ENCODE measurements around the gene DPY19L1. TPM values are rescaled to one million over a fixed set of nuclear protein-coding genes. Genes with fewer than 3 reads are reported as not detected.

DPY19L1 gene
- total RNA-seq, 1 experiment from 2014 or later = 32.8 TPM

GRCh38 chr7:35021445-35021844 lies 15.8 kb downstream of the DPY19L1 start:
- Histone ChIP-seq H3K4me2 (no peak overlapping the region), H3K4me3 (no peak overlapping the region), H3K4me1 (replicated peaks; ENCODE audit: insufficient read depth) (peaks cover 21% of the 10 kb centered on the region), H3K27ac (no peak overlapping the region), H2AFZ (no peak overlapping the region), H3K27me3 (ENCODE audit: insufficient read depth, low read depth) (no peaks in the 10 kb centered on the region), H3K9me3 (ENCODE audit: insufficient read depth, low read depth) (no peaks in the 10 kb centered on the region), H3F3A (ENCODE audit: insufficient read depth, low read depth) (peaks cover 9% of the 10 kb centered on the region; the same call in 1 of the 2 replicates), H3K36me3 (ENCODE audit: low read depth) (0 out of 2 replicates have a peak, but pooled peaks cover 5% of the 10 kb centered on the region), H3K9me2 (ENCODE audit: insufficient read depth) (no peaks in the 10 kb centered on the region), H3K79me2 (ENCODE audit: low read depth) (peaks cover 25% of the 10 kb centered on the region), H4K20me1 (ENCODE audit: insufficient read depth) (peaks cover 4% of the 10 kb centered on the region; the same call in 1 of the 2 replicates)
- intact Hi-C loops (cut with micrococcal nuclease; ENCODE audit: unreplicated experiment) = no loop called here
- no TSS peak for BruUV-seq (replicated peaks)
- CTCF ChIA-PET = no interaction called here
- TF ChIP-seq EZH2 (IDR thresholded peaks at IDR 0.05; ENCODE audit: low read depth) = no peak
- DNase-seq = no peak
- POLR2A ChIA-PET (ENCODE audit: unreplicated experiment) = no interaction called here

- TF ChIP-seq CTCF (conservative IDR thresholded peaks at IDR 0.05) = no peak
- no peak for TF ChIP-seq EZH2 (IDR thresholded peaks at IDR 0.05; ENCODE audit: low read depth)
- no peak overlapping the region for H3K4me3 ChIP-seq
- H3K27ac ChIP-seq = no peak overlapping the region
- no peaks in the 10 kb centered on the region for H3K9me2 ChIP-seq (ENCODE audit: insufficient read depth)
- no peaks in the 10 kb centered on the region for H3K9me3 ChIP-seq (ENCODE audit: insufficient read depth, low read depth)
- POLR2A ChIA-PET (ENCODE audit: unreplicated experiment) = no interaction called here
- DNase-seq = no peak
- no peaks in the 10 kb centered on the region for H3K27me3 ChIP-seq (ENCODE audit: insufficient read depth, low read depth)
- H3F3A ChIP-seq (ENCODE audit: insufficient read depth, low read depth) = no peaks in the 10 kb centered on the region
- H3K4me2 ChIP-seq = no peak overlapping the region
- no peak overlapping the region for H2AFZ ChIP-seq
- H3K79me2 ChIP-seq (ENCODE audit: low read depth) = peaks cover 16% of the 10 kb centered on the region; the same call in 1 of the 2 replicates
- intact Hi-C loops (cut with micrococcal nuclease; ENCODE audit: unreplicated experiment) = no loop called here
- no TSS peak for BruUV-seq (replicated peaks)
- peaks cover 4% of the 10 kb centered on the region; the same call in 1 of the 2 replicates for H4K20me1 ChIP-seq (ENCODE audit: insufficient read depth)
- H3K4me1 ChIP-seq (replicated peaks; ENCODE audit: insufficient read depth) = peaks cover 4% of the 10 kb centered on the region; the same call in 1 of the 2 replicates
- H3K36me3 ChIP-seq (ENCODE audit: low read depth) = 0 out of 2 replicates have a peak, but pooled peaks cover 5% of the 10 kb centered on the region
- CTCF ChIA-PET = no interaction called here
These were observed 17.5 kb downstream of the DPY19L1 start for GRCh38 chr7:35019801-35020200.

GRCh38 chr7:35019179-35019729 lies 18.0 kb downstream of the DPY19L1 start:
- no TSS peak for BruUV-seq (replicated peaks)
- Histone ChIP-seq H3K9me3 (ENCODE audit: insufficient read depth, low read depth) (no peaks in the 10 kb centered on the region), H3F3A (ENCODE audit: insufficient read depth, low read depth) (no peaks in the 10 kb centered on the region), H3K36me3 (ENCODE audit: low read depth) (0 out of 2 replicates have a peak, but pooled peaks cover 5% of the 10 kb centered on the region), H3K27me3 (ENCODE audit: insufficient read depth, low read depth) (no peaks in the 10 kb centered on the region), H3K4me3 (no peak overlapping the region), H2AFZ (no peak overlapping the region), H3K4me1 (replicated peaks; ENCODE audit: insufficient read depth) (no peaks in the 10 kb centered on the region), H3K4me2 (no peak overlapping the region), H3K27ac (no peak overlapping the region), H4K20me1 (ENCODE audit: insufficient read depth) (peaks cover 4% of the 10 kb centered on the region; the same call in 1 of the 2 replicates), H3K79me2 (ENCODE audit: low read depth) (peaks cover 12% of the 10 kb centered on the region; the same call in 1 of the 2 replicates), H3K9me2 (ENCODE audit: insufficient read depth) (no peaks in the 10 kb centered on the region)
- intact Hi-C loops (cut with micrococcal nuclease; ENCODE audit: unreplicated experiment) = no loop called here
- POLR2A ChIA-PET (ENCODE audit: unreplicated experiment) = no interaction called here
- CTCF ChIA-PET = no interaction called here
- no peak for DNase-seq
- TF ChIP-seq EZH2 (IDR thresholded peaks at IDR 0.05; ENCODE audit: low read depth) = no peak
- TF ChIP-seq CTCF (conservative IDR thresholded peaks at IDR 0.05) = no peak

All from PC-9 (cell line).